Endothelial cell (in vitro differentiated cells): ENCODE measurements around the gene CYP4F2. TPM values are rescaled to one million over a fixed set of nuclear protein-coding genes. Genes with fewer than 3 reads are reported as not detected.

ENCODE experiments used
- DNase-seq: peaks from one replicate; pipeline ENCODE4 v3.0.0; 2021; ENCODE audit warnings: low spot score
- H3K27ac Mint-ChIP-seq: one replicate; pipeline ENCODE4 v1.8.0; 2021; ENCODE audit warnings: mixed read lengths, inconsistent platforms; ENCODE audit not compliant: unreplicated experiment
- H3K27me3 Mint-ChIP-seq: one replicate; pipeline ENCODE4 v1.8.0; 2021; ENCODE audit warnings: mild to moderate bottlenecking, moderate library complexity, mixed read lengths, inconsistent platforms; ENCODE audit not compliant: unreplicated experiment
- H3K36me3 Mint-ChIP-seq: one replicate; pipeline ENCODE4 v1.8.0; 2021; ENCODE audit warnings: mild to moderate bottlenecking, low read depth, mixed read lengths, inconsistent platforms; ENCODE audit not compliant: unreplicated experiment
- H3K4me1 Mint-ChIP-seq: one replicate; pipeline ENCODE4 v1.8.0; 2021; ENCODE audit warnings: mild to moderate bottlenecking, mixed read lengths, inconsistent platforms; ENCODE audit not compliant: unreplicated experiment
- H3K4me3 Mint-ChIP-seq: one replicate; pipeline ENCODE4 v1.8.0; 2021; ENCODE audit warnings: mild to moderate bottlenecking, mixed read lengths, inconsistent platforms; ENCODE audit not compliant: unreplicated experiment
- H3K9me3 Mint-ChIP-seq: one replicate; pipeline ENCODE4 v1.8.0; 2021; ENCODE audit warnings: mixed read lengths, inconsistent platforms; ENCODE audit not compliant: unreplicated experiment
- CTCF ChIP-seq: fragments of 200-600 bp; sonication (generic); IDR thresholded peaks from one replicate; pipeline ENCODE4 v1.5.0; 2021; ENCODE audit warnings: antibody characterized with exemption; ENCODE audit not compliant: unreplicated experiment
- long read RNA-seq: library from polyadenylated mRNA; unstranded; transcript quantifications from one replicate; pipeline ENCODE4 v2.0.0, GENCODE V29; 2020; ENCODE audit not compliant: unreplicated experiment
- total RNA-seq: library from RNA; stranded (reverse); fragmentation: NEBNext Ultra II Directional; extraction: Animal tissue kit (Norgen Biotek cat#: 25700); gene quantifications from one replicate; pipeline ENCODE4 v1.2.1, GENCODE V29; 2021; ENCODE audit not compliant: unreplicated experiment

Gene CYP4F2
- total RNA-seq, result not detected
- long read RNA-seq, result 0 reads

- TF ChIP-seq CTCF, result no peak
- peaks cover 19% of the 10 kb centered on the region for H3K36me3 Mint-ChIP-seq
- H3K27me3 Mint-ChIP-seq, result peaks cover 12% of the 10 kb centered on the region
- H3K27ac Mint-ChIP-seq, result no peak within 1 kb of the TSS
- peaks cover 55% of the 10 kb centered on the region for H3K9me3 Mint-ChIP-seq
- no peak within 1 kb of the TSS for H3K4me3 Mint-ChIP-seq
- H3K4me1 Mint-ChIP-seq, result no peaks in the 10 kb centered on the region
- DNase-seq, result no peak
Measured at GRCh38 chr19:15897738-15898276, at the start of gene CYP4F2. Gene CYP4F2 (minus strand): TSS chr19:15898074. CDS start chr19:15897611, 463 bp downstream.

DNA sequence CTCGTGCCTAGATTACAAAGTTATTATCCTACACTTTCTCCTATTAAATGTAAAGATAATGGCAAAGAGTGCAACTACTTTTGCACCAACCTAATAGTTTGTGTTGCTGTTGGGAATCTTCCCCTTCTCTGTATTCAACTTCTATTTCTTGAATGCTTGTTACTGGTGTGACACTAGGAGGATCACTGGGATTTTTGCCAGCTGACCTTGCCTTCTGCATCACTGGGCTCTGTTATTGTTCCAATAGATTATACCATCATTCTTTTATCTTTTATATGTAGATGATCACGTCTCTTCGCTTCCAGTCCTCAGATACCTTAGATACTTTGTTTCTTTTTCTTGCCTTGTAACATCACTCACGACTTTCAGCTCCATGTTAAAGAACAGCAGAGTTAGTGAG, 47.4 kb upstream of the CYP4F2 start:
- Mint-ChIP-seq H3K9me3 (peaks cover 25% of the 10 kb centered on the region), H3K27ac (no peak overlapping the region), H3K4me3 (no peak overlapping the region), H3K4me1 (no peaks in the 10 kb centered on the region), H3K27me3 (peaks cover 1% of the 10 kb centered on the region), H3K36me3 (peaks cover 7% of the 10 kb centered on the region)
- no peak for DNase-seq
- no peak for TF ChIP-seq CTCF

- Mint-ChIP-seq H3K27ac (no peak overlapping the region), H3K4me1 (no peaks in the 10 kb centered on the region), H3K36me3 (peaks cover 16% of the 10 kb centered on the region), H3K9me3 (peaks cover 29% of the 10 kb centered on the region), H3K27me3 (peaks cover 4% of the 10 kb centered on the region), H3K4me3 (no peak overlapping the region)
- no peak for TF ChIP-seq CTCF
- no peak for DNase-seq
Measured at GRCh38 chr19:15944401-15944800, 46.5 kb upstream of the CYP4F2 start.

- Mint-ChIP-seq H3K27me3 (peaks cover 12% of the 10 kb centered on the region), H3K4me3 (no peak overlapping the region), H3K4me1 (no peaks in the 10 kb centered on the region), H3K27ac (no peak overlapping the region), H3K36me3 (peaks cover 12% of the 10 kb centered on the region), H3K9me3 (peaks cover 32% of the 10 kb centered on the region)
- no peak for TF ChIP-seq CTCF
- no peak for DNase-seq
Measured at GRCh38 chr19:15937771-15938170, 39.9 kb upstream of the CYP4F2 start.

DNA sequence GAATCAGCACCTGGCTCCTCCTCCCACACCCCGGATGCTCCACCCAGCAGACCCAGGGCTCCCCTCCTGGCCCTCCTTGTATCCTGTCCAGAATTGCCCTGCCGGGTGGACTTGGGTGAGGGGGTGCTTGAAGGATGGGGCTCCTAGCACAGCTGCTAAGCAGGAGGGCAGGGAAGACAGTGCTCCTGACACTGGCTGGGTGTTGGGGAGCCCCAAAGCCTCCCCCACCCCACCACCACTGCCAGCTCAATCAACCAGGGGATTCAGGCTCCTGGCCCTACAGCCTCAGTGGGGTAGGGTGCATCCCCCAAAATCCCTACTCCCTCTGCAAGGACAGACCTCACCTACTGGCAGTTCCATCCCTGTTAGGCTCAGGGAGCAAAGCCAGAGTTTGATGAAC, 39.1 kb upstream of the CYP4F2 start:
- Mint-ChIP-seq H3K36me3 (peaks cover 12% of the 10 kb centered on the region), H3K27me3 (peaks cover 12% of the 10 kb centered on the region), H3K4me3 (no peak overlapping the region), H3K4me1 (no peaks in the 10 kb centered on the region), H3K27ac (no peak overlapping the region), H3K9me3 (peaks cover 32% of the 10 kb centered on the region)
- DNase-seq, result no peak
- no peak for TF ChIP-seq CTCF
